NCI-H2227 (cell line): ENCODE results near the gene NR3C1.

Source experiments
- DNase-seq: peaks from one replicate; lab custom pipeline; 2025; ENCODE audit not compliant: unreplicated experiment; lab: John Stamatoyannopoulos, UW

Gene NR3C1

DNA sequence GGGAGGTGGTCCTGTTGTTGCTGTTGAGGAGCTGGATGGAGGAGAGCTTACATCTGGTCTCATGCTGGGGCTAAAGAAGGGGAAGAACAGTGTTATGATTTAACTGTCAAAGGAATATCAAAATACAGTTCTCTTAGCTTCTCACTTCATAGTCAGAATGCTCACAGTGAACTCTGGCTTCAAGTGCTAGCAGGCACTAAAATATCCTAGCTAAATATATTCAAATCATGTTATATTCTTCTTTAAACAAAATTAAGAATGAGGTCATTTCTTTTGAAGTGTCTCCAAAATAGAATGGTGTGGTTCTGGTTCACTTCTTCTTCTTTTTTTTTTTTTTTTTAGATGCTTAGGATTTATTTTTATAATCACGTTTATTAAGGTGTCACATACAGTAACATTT, 89.4 kb downstream of the NR3C1 start:
- no peak for DNase-seq

GRCh38 chr5:143313298-143313852, 90.1 kb downstream of the NR3C1 start:
- DNase-seq: no peak

GRCh38 chr5:143312822-143313221, 90.7 kb downstream of the NR3C1 start:
- no peak for DNase-seq

DNA sequence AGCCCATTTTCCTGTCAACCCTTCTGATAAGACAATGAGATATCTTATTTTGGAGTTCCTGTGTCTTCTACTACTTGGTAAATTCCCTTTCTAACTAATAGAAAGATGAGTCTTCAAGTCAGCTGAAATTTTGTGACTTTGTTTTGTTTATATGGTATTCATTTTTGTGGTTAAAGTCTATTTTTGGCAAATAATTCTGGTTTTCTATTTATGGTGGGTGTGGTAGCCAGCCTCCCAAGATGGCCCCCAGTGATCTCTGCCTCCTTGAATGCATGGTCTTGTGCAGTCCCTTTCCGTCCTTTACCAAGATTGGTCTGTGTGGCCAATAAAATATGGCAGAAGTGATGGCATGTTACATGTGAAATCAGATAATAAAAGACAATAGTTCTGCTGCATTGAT, 91.5 kb downstream of the NR3C1 start:
- DNase-seq: no peak

DNA sequence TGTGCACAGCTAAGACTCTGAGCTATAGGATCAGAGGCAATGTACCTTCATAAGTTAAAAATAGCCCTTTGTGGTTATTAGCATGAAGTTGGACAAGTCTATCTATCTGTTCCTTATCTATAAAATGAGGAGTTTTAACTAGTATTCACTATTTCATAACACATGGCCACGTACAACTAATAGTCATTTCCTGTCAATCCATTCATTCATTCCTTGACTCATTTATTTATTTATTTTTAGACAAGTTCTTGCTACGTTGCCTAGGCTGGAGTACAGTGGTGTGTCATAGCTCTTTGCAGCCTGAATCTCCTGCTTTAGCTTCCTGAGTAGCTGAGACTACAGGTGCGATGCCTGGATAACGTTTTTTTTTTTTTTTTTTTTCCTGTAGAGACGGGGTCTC, 92.1 kb downstream of the NR3C1 start:
- DNase-seq: no peak

DNA sequence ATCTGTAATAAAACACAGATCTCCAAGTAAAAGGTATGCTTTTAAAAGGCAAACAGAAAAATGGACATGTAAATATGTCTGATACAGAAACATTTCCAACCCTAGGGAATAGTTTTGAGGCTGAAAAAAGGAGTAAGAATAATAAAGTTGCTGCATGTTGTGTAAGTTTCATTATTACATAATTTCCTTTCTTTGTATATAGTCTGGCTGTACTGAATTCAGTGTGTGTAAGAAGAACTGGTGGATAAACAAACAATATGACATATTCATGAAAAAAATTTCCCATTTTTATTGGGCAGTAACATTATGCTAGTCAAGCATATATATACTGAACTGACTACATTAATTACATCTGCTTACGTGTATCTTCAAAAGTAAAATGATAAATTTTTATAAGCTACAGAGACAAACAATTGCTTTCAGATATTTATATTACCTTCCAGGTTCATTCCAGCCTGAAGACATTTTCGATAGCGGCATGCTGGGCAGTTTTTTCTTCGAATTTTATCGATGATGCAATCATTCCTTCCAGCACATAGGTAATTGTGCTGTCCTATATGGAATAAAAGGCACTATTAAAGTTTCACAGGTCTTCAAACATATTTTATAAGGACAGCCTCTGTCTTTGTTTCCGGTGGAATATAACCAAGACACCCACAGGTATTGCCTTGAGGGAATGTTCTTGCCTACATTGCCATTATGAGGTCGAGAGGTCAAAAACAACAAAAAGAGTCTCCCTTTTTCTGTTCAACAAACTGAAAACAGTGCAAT, 93.6 kb downstream of the NR3C1 start:
- no peak for DNase-seq

DNA sequence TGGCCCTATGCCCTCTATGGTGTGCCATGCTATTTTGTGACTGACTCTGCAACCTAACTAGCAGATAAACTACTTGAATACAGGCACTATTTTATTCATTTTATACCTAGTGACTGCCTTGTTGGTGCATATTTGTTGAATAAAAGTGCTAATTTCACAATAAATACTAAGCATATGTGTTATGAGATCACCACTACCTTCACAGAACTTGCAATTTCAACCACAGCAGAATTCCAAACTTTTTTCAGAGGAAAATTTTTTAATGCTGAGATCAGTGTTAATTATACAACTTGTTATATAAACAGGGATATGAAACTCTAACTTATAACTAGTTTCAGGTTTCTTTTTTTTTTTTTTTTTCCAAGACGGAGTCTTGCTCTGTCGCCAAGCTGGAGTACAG, 94.8 kb downstream of the NR3C1 start:
- DNase-seq: no peak

DNA sequence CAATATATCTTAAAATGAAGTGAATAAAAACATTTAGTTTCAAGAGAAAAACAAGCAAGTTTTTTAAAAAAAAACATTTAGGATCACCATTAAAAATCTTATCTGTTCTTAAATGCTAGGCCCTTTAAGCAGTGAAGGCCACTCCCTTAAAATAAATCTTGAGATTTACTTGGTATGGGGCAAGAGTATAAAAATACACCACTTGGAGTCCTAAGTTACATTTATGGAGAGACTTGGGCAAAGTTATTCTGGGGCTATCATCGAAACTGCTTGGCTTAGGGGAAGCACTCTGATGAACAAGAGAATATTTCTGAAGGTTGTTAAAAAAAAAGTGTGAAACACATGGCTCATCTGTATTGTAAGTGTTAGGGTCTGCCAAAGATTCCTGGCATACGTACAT, 97.4 kb downstream of the NR3C1 start:
- DNase-seq: no peak

GRCh38 chr5:143304836-143305475, 98.5 kb downstream of the NR3C1 start:
- no peak for DNase-seq

DNA sequence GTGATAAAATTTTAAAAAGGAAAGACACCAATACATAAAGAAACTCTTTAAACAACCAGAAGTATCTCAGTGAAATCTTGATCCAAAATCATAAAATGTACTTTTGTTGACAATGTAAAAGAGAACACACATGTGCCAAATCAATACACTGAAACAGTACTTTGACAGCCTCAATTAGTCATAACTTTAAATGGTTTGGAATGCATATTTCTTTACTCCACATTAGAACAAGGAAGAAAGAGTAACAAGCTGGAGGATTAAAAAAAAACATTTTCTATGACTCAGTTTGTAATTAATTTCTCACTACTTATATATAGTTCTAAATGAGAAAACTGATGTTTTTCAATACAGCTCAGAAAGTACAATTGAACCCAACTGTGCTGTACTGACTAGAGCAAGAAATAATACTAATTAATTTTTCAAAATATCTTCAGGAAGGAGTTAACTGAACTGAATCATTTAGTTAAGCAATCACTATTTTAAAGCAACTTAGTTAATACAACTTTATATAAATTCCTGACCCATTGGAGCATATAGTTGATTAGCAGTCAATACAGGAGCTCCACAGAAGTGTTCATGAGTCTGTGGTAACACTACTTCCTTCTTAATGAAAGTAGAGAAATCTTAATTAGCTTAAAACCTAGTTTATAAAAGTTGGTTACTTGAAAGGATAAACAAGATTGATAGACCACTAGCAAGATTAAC, 101.0 kb downstream of the NR3C1 start:
- DNase-seq: no peak

GRCh38 chr5:143297756-143298155, 105.7 kb downstream of the NR3C1 start:
- no peak for DNase-seq

- DNase-seq: no peak
Measured at GRCh38 chr5:143290125-143290524, 113.4 kb downstream of the NR3C1 start.

GRCh38 chr5:143284521-143284920, 119.0 kb downstream of the NR3C1 start:
- no peak for DNase-seq

DNA sequence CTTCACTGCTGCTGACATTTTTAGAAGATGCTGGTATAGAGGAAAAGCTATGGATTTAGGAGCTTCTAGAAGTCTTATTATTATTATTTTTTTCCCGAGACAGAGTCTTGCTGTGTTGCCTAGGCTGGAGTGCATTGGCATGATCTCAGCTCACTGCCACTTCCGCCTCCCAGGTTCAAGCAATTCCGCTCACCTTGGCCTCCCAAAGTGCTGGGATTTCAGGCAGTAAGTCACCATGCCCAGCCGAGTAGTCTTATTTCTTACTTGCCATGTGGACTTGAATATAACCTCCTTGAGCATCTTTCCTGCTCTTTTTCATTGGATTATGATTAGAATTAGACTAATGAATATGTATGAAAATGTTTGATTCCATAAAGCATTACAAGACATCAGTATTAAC, 119.5 kb downstream of the NR3C1 start:
- no peak for DNase-seq

GRCh38 chr5:143281226-143281625, 122.3 kb downstream of the NR3C1 start:
- no peak for DNase-seq

- no peak for DNase-seq
Measured at GRCh38 chr5:143279698-143280097, 123.8 kb downstream of the NR3C1 start.

DNA sequence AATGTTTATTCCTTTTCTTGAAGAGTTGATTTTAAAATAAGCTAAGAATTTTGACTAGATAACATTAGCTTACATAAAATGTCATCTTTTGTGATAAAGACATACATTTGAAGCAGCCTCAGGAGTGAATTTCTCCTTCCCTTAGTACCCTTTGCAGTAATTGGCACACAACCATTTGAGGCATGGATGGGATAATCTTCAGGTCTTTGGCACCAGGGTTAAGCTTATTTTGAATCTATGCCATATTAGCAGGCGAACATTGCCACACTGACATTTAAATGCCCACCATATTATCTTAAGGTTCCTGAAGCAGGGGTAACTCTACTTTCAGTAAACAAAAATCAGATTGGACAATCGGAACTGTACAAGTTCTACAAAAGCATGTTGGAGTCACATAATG, 126.0 kb downstream of the NR3C1 start:
- DNase-seq: no peak

DNA sequence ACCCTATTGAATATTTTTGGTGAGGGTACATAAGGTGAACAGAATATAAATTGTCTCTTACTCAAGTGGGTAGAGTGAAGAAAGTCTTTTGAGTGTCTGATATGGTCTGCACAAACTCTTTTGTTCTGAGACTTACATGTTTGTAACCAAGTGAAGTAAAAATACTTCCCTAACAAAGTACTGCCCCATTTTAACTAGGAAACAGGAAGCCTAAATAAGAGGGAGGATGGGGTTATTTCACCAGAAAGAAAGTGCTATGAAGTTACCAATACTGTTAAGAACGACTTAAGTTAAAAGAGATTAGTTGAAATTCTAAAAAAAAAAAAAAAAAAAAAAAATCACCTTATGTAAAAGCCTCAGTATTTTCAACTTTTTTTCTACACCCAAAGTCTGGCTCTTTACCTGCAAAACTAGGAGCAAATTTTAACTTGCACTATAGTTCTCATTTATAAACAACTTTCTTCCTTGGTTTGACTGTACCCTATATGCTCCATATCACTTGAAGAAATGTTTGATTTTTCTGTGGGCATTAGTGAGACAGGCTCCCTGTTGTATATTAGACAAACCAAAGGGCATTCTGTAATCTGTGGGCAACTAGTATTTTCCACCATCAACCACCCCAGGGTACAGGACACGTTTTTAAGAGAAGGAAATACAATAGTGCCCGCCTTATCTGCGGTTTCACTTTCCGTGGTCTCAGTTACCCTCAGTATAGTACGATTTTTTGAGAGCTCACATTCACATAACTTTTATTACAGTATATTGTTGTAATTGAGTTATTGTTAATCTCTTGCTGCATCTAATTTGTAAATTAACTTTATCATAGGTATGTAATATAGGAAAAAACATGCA, 127.7 kb downstream of the NR3C1 start:
- DNase-seq: no peak

GRCh38 chr5:143274952-143275351, 128.5 kb downstream of the NR3C1 start:
- no peak for DNase-seq

DNA sequence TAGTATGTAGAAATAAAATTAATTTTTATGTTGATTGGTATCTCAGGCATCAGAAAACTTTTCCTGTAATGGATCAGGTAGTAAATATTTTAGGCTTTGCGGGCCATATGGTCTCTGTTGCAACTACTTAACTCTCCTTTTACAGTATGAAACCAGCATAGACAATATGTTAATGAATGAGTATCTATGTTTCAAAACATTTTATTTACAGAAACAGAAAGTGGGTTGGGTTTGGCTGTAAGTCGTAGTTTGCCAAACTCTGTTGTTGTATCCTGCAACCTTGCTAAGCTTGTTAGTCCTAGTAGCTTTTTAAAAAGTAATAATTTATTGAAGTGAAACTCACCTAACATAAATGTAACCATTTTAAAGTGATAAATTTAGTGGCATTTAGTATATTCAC, 132.1 kb downstream of the NR3C1 start:
- DNase-seq: no peak

GRCh38 chr5:143268388-143268787, 135.1 kb downstream of the NR3C1 start:
- no peak for DNase-seq
